HCT116 (cell line): ENCODE results near the gene GJD2.

Experiments used
- CEBPB ChIP-seq: IDR thresholded peaks from 2 replicates; pipeline ENCODE4 v1.6.1; 2012; ENCODE audit warnings: low read depth
- CTCF ChIP-seq, 3 experiments: fragments of 200-600 bp in 1 of 3; sonication (generic) in 1 of 3; IDR thresholded peaks in 2 of 3; conservative IDR thresholded peaks in 1 of 3; 2 replicates each; pipeline ENCODE4 v1.5.1; 2012 to 2017; ENCODE audit warnings: low read depth in 2 of 3, low read length in 2 of 3, antibody characterized with exemption in 1 of 3, borderline replicate concordance in 1 of 3, control low read depth in 1 of 3, mild to moderate bottlenecking in 1 of 3, mixed read lengths in 1 of 3, mixed run types in 1 of 3, moderate library complexity in 1 of 3; ENCODE audit not compliant: insufficient read depth in 1 of 3
- EZH2phosphoT487 ChIP-seq: fragments of 200-600 bp; IDR thresholded peaks from 2 replicates; pipeline ENCODE4 v1.6.1; 2018; ENCODE audit warnings: antibody characterized with exemption, borderline replicate concordance
- POLR2A ChIP-seq: IDR thresholded peaks from 2 replicates; pipeline ENCODE4 v1.7.0; 2011; ENCODE audit warnings: borderline replicate concordance; ENCODE audit not compliant: insufficient read depth, insufficient read length; ENCODE audit errors: extremely low read depth
- POLR2AphosphoS5 ChIP-seq: IDR thresholded peaks from 2 replicates; pipeline ENCODE4 v1.6.1; 2011; ENCODE audit warnings: mild to moderate bottlenecking, low read depth, low read length, moderate library complexity
- SP1 ChIP-seq: IDR thresholded peaks from 2 replicates; pipeline ENCODE4 v1.6.1; 2012; ENCODE audit warnings: low read depth

- TF ChIP-seq CTCF (IDR thresholded peaks at IDR 0.05 in 2 of 3, conservative IDR thresholded peaks at IDR 0.05 in 1 of 3; ENCODE audit: borderline replicate concordance in 1 of 3, insufficient read depth in 1 of 3, low read depth in 2 of 3, low read length in 2 of 3): no peak
- no peak for TF ChIP-seq CEBPB
- no peak for TF ChIP-seq POLR2AphosphoS5
- TF ChIP-seq EZH2phosphoT487: no peak
- TF ChIP-seq POLR2A: no peak
- TF ChIP-seq SP1: no peak
These were observed 1.4 kb downstream of the GJD2 start for GRCh38 chr15:34753236-34753894.
